Prostate gland (tissue), 2 donors: ENCODE data around the gene CATSPERD.

ENCODE experiments used
- POLR2A ChIP-seq: fragments of 450-650 bp; IDR thresholded peaks from one replicate; pipeline ENCODE4 v1.6.1; 2016; ENCODE audit warnings: antibody characterized with exemption, mild to moderate bottlenecking
- POLR2AphosphoS5 ChIP-seq: sonication (generic); formaldehyde crosslinking; IDR thresholded peaks from one replicate; pipeline ENCODE4 v1.6.1; 2017; ENCODE audit warnings: antibody characterized with exemption
- TF ChIP-seq, protein P1 (sequence below), 4 experiments: fragments of 200-600 bp in 2 of 4; fragments of 450-650 bp in 2 of 4; sonication (generic) in 2 of 4; IDR thresholded peaks; 1 replicate in 3 of 4; 2 replicates in 1 of 4; pipeline ENCODE4 v1.5.1; 2016 to 2019; ENCODE audit warnings: antibody characterized with exemption in 4 of 4, mild to moderate bottlenecking in 2 of 4, moderate library complexity in 2 of 4

- TF ChIP-seq, protein P1, sequence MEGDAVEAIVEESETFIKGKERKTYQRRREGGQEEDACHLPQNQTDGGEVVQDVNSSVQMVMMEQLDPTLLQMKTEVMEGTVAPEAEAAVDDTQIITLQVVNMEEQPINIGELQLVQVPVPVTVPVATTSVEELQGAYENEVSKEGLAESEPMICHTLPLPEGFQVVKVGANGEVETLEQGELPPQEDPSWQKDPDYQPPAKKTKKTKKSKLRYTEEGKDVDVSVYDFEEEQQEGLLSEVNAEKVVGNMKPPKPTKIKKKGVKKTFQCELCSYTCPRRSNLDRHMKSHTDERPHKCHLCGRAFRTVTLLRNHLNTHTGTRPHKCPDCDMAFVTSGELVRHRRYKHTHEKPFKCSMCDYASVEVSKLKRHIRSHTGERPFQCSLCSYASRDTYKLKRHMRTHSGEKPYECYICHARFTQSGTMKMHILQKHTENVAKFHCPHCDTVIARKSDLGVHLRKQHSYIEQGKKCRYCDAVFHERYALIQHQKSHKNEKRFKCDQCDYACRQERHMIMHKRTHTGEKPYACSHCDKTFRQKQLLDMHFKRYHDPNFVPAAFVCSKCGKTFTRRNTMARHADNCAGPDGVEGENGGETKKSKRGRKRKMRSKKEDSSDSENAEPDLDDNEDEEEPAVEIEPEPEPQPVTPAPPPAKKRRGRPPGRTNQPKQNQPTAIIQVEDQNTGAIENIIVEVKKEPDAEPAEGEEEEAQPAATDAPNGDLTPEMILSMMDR (IDR thresholded peaks at IDR 0.05): no peak
- no peak for TF ChIP-seq POLR2A
- TF ChIP-seq POLR2AphosphoS5: no peak
Observed at GRCh38 chr19:5789886-5790558, 69.6 kb downstream of the CATSPERD start.
